Endothelial cell of umbilical vein (primary cell): ENCODE data around the gene ENTPD1.

Experiments
- EZH2 ChIP-seq: IDR thresholded peaks from 2 replicates; pipeline ENCODE4 v1.6.1; 2012; ENCODE audit warnings: borderline replicate concordance, low read depth, mild to moderate bottlenecking, moderate library complexity, low read length, inconsistent platforms; ENCODE audit not compliant: severe bottlenecking
- FOS ChIP-seq: IDR thresholded peaks from 2 replicates; pipeline ENCODE4 v1.6.1; 2011; ENCODE audit warnings: mild to moderate bottlenecking, low read length, moderate library complexity, borderline replicate concordance; ENCODE audit not compliant: insufficient read depth
- GATA2 ChIP-seq: IDR thresholded peaks from 2 replicates; pipeline ENCODE4 v1.7.0; 2011; ENCODE audit warnings: low read depth, mild to moderate bottlenecking, moderate library complexity, mixed read lengths, low read length; ENCODE audit not compliant: insufficient read length, insufficient read depth
- JUN ChIP-seq: IDR thresholded peaks from 2 replicates; pipeline ENCODE4 v1.6.1; 2011; ENCODE audit warnings: borderline replicate concordance, low read depth; ENCODE audit not compliant: insufficient read length, insufficient read depth
- MYC ChIP-seq: IDR thresholded peaks from one replicate; pipeline ENCODE4 v1.6.1; 2011; ENCODE audit warnings: mild to moderate bottlenecking, low read depth, low read length
- POLR2A ChIP-seq: IDR thresholded peaks from 2 replicates; pipeline ENCODE4 v1.6.1; 2012; ENCODE audit warnings: low read depth, mild to moderate bottlenecking, control low read depth, low read length
- POLR2AphosphoS5 ChIP-seq: IDR thresholded peaks from 2 replicates; pipeline ENCODE4 v1.6.1; 2012; ENCODE audit warnings: low read depth, mild to moderate bottlenecking, control low read depth, low read length, moderate library complexity; ENCODE audit not compliant: insufficient read depth
- TF ChIP-seq, protein P1 (sequence below), 2 donors: IDR thresholded peaks; 1 replicate in 1 of 2; 2 replicates in 1 of 2; pipeline ENCODE4 v1.5.1; 2011; ENCODE audit warnings: low read length in 2 of 2, mild to moderate bottlenecking in 2 of 2, moderate library complexity in 2 of 2, control low read depth in 1 of 2, inconsistent platforms in 1 of 2, low read depth in 1 of 2; ENCODE audit not compliant: insufficient read depth in 1 of 2; ENCODE audit errors: extremely low read depth in 1 of 2
- TF ChIP-seq, protein P2 (sequence below): IDR thresholded peaks from 2 replicates; pipeline ENCODE4 v1.6.1; 2011; ENCODE audit not compliant: insufficient read depth, insufficient read length

DNA sequence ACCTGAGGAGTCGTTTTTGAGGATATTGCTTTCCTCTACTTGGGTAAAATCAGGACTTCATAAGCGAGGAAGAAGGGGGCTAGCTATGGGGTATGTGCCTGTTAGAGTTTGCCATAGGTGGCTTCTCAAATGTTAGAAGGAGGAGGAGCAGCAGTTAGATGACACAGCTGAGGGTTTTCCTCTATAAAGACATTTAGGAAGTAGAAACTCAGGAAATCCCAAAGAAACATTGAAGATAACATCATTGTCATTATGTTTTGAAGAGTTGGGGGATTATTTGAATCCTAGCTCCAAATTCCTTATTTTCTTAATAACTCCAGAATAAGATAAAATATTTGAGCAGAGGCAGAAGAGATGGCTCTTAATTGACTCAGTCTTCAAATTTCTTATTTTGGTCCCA is 92.9 kb downstream of the ENTPD1 start:
- TF ChIP-seq, protein P1, sequence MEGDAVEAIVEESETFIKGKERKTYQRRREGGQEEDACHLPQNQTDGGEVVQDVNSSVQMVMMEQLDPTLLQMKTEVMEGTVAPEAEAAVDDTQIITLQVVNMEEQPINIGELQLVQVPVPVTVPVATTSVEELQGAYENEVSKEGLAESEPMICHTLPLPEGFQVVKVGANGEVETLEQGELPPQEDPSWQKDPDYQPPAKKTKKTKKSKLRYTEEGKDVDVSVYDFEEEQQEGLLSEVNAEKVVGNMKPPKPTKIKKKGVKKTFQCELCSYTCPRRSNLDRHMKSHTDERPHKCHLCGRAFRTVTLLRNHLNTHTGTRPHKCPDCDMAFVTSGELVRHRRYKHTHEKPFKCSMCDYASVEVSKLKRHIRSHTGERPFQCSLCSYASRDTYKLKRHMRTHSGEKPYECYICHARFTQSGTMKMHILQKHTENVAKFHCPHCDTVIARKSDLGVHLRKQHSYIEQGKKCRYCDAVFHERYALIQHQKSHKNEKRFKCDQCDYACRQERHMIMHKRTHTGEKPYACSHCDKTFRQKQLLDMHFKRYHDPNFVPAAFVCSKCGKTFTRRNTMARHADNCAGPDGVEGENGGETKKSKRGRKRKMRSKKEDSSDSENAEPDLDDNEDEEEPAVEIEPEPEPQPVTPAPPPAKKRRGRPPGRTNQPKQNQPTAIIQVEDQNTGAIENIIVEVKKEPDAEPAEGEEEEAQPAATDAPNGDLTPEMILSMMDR (IDR thresholded peaks at IDR 0.05; ENCODE audit: extremely low read depth in 1 of 2, insufficient read depth in 1 of 2, low read depth in 1 of 2, low read length in 2 of 2) = no peak
- TF ChIP-seq POLR2AphosphoS5 (no peak), POLR2A (no peak), EZH2 (no peak), FOS (no peak), MYC (no peak), JUN (no peak), GATA2 (no peak)
- TF ChIP-seq, protein P2, sequence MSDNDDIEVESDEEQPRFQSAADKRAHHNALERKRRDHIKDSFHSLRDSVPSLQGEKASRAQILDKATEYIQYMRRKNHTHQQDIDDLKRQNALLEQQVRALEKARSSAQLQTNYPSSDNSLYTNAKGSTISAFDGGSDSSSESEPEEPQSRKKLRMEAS = no peak
